Esophagus squamous epithelium (tissue), 5 donors: ENCODE data around the gene DIABLO. TPM values are rescaled to one million over a fixed set of nuclear protein-coding genes. Genes with fewer than 3 reads are reported as not detected.
A peak's percentile ranks its signal among the peaks of the same experiment; 100 is the strongest.

ENCODE experiments used
- DNase-seq: peaks from one replicate; lab custom pipeline; 2025; lab: John Stamatoyannopoulos, UW
- H3K27ac ChIP-seq, 4 donors: fragments of 200-600 bp; sonication (generic); one replicate each; pipeline ENCODE4 v1.5.1; 2016 to 2019; ENCODE audit warnings: mild to moderate bottlenecking in 1 of 4
- H3K27me3 ChIP-seq, 4 donors: fragments of 200-600 bp; sonication (generic); 1 replicate in 3 of 4; 2 replicates in 1 of 4; pipeline versions ENCODE4 v1.5.1 to v1.6.0; 2017 to 2021; ENCODE audit warnings: antibody characterized with exemption in 1 of 4
- H3K36me3 ChIP-seq, 3 donors: fragments of 200-600 bp; sonication (generic); one replicate each; pipeline ENCODE4 v1.5.1; 2016 to 2019
- H3K4me1 ChIP-seq, 3 donors: fragments of 200-600 bp; sonication (generic); one replicate each; pipeline ENCODE4 v1.5.1; 2017 to 2019
- H3K4me3 ChIP-seq, 4 donors: fragments of 200-600 bp; sonication (generic); 1 replicate in 3 of 4; 2 replicates in 1 of 4; pipeline ENCODE4 v1.5.1; 2016 to 2019; ENCODE audit warnings: mild to moderate bottlenecking in 2 of 4, moderate library complexity in 1 of 4
- H3K9me3 ChIP-seq, 3 donors: fragments of 200-600 bp; sonication (generic); one replicate each; pipeline ENCODE4 v1.5.1; 2016 to 2019
- CTCF ChIP-seq, 6 experiments: fragments of 450-650 bp in 4 of 6; fragments of 200-600 bp in 2 of 6; sonication (generic) in 2 of 6; IDR thresholded peaks; one replicate each; pipeline ENCODE4 v1.5.1; 2016 to 2019; ENCODE audit warnings: antibody characterized with exemption in 6 of 6, mild to moderate bottlenecking in 4 of 6, moderate library complexity in 4 of 6
- POLR2A ChIP-seq, 4 donors: fragments of 450-650 bp; IDR thresholded peaks; one replicate each; pipeline ENCODE4 v1.6.1; 2017; ENCODE audit warnings: antibody characterized with exemption in 4 of 4, mild to moderate bottlenecking in 4 of 4, moderate library complexity in 3 of 4
- WGBS, 2 donors: methylation state at CpG; one replicate each; pipeline ENCODE4 v1.1.5; 2018; 5-methylcytosine and 5-hydroxymethylcytosine counted together
- intact Hi-C: fragments of 100-400 bp; cut with DNase I; formaldehyde crosslinking; loops from one replicate; pipeline ENCODE4 v1.15.0; 2022
- total RNA-seq, 4 donors: library from RNA; depleted of rRNA; stranded (reverse); fragments of >200 nt; gene quantifications; one replicate each; pipeline ENCODE4 v1.1.0, GENCODE V29; 2016
- donor health status: DM: yes; HTN: yes; CAD: no.

Gene DIABLO
- total RNA-seq, 4 donors from 2014 or later: 21.6 to 50.0 (median 41.3) TPM

- Histone ChIP-seq H3K4me3 (no peak overlapping the region), H3K9me3 (peaks cover 0 to 7% (median 0%) of the 10 kb centered on the region in 3 donors), H3K4me1 (peaks cover 0 to 1% (median under 1%) of the 10 kb centered on the region in 3 donors), H3K27me3 (peaks cover 0 to 64% (median 0%) of the 10 kb centered on the region in 4 donors), H3K27ac (no peak overlapping the region), H3K36me3 (no peaks in the 10 kb centered on the region)
- WGBS, 2 donors: 76 to 81% methylated on average over 1 of the region's 1 CpG
- intact Hi-C loops: no loop called here
- TF ChIP-seq CTCF (IDR thresholded peaks at IDR 0.05) (no peak), POLR2A (IDR thresholded peaks at IDR 0.05) (no peak)
- DNase-seq: no peak
Observed at GRCh38 chr12:122197612-122197966, 28.3 kb downstream of the DIABLO start.

GRCh38 chr12:122195405-122195804 is 30.4 kb downstream of the DIABLO start:
- Histone ChIP-seq H3K4me3 (no peak overlapping the region), H3K27ac (no peak overlapping the region), H3K27me3 (peaks cover 0 to 42% (median 0%) of the 10 kb centered on the region in 4 donors), H3K4me1 (no peaks in the 10 kb centered on the region), H3K36me3 (no peaks in the 10 kb centered on the region), H3K9me3 (peaks cover 0 to 7% (median 0%) of the 10 kb centered on the region in 3 donors)
- intact Hi-C loops: no loop called here
- 79 to 87% methylated on average over 3 to 4 of the region's 4 CpGs for WGBS, 2 donors
- DNase-seq: no peak
- no peak for TF ChIP-seq CTCF (IDR thresholded peaks at IDR 0.05)
- TF ChIP-seq POLR2A (IDR thresholded peaks at IDR 0.05): no peak

- Histone ChIP-seq H3K27me3 (peaks cover 0 to 37% (median 0%) of the 10 kb centered on the region in 4 donors), H3K9me3 (peaks cover 0 to 7% (median 0%) of the 10 kb centered on the region in 3 donors), H3K4me1 (no peaks in the 10 kb centered on the region), H3K4me3 (no peak overlapping the region), H3K36me3 (no peaks in the 10 kb centered on the region), H3K27ac (no peak overlapping the region)
- no peak for TF ChIP-seq CTCF (IDR thresholded peaks at IDR 0.05)
- TF ChIP-seq POLR2A (IDR thresholded peaks at IDR 0.05): no peak
- WGBS, 2 donors: 77 to 90% methylated on average over 1 of the region's 1 CpG
- no peak for DNase-seq
- intact Hi-C loops: no loop called here
Observed at GRCh38 chr12:122194804-122195203, 31.0 kb downstream of the DIABLO start.

- intact Hi-C loops: no loop called here
- 80 to 92% methylated on average over 2 to 11 of the region's 11 CpGs for WGBS, 2 donors
- peaks cover 0 to 21% (median 0%) of the 10 kb centered on the region in 4 donors for H3K27me3 ChIP-seq
- H3K9me3 ChIP-seq: peaks cover 0 to 7% (median 0%) of the 10 kb centered on the region in 3 donors
- H3K36me3 ChIP-seq: no peaks in the 10 kb centered on the region
- DNase-seq: no peak
- no peak overlapping the region for H3K4me3 ChIP-seq
- no peak overlapping the region for H3K27ac ChIP-seq
- H3K4me1 ChIP-seq: no peaks in the 10 kb centered on the region
- TF ChIP-seq CTCF (IDR thresholded peaks at IDR 0.05) (no peak), POLR2A (IDR thresholded peaks at IDR 0.05) (no peak)
Observed at GRCh38 chr12:122192441-122192840, 33.4 kb downstream of the DIABLO start.

GRCh38 chr12:122190842-122191668 is 34.8 kb downstream of the DIABLO start:
- Histone ChIP-seq H3K27me3 (peaks cover 0 to 13% (median 0%) of the 10 kb centered on the region in 4 donors), H3K9me3 (peaks cover 0 to 7% (median 0%) of the 10 kb centered on the region in 3 donors), H3K27ac (no peak overlapping the region), H3K36me3 (no peaks in the 10 kb centered on the region), H3K4me1 (no peaks in the 10 kb centered on the region), H3K4me3 (no peak overlapping the region)
- WGBS, 2 donors: 63 to 75% methylated on average over 11 to 16 of the region's 18 CpGs
- intact Hi-C loops: no loop called here
- DNase-seq: no peak
- no peak for TF ChIP-seq POLR2A (IDR thresholded peaks at IDR 0.05)
- peak; percentile 52 to 82 (median 68) for TF ChIP-seq CTCF (IDR thresholded peaks at IDR 0.05)
